GM18870 (cell line): ENCODE data around the gene IPO5.
"Not testable (repeated sequence)": the region's sequence is repeated elsewhere in the genome, so short reads cannot be mapped to it uniquely, and the experiment has no call there.

Experiments used
- ATAC-seq: cut with Tn5 transposase; IDR thresholded peaks from one replicate; pipeline ENCODE4 v1.9.1; 2021; ENCODE audit warnings: moderate library complexity; ENCODE audit not compliant: unreplicated experiment

The IPO5 gene

DNA sequence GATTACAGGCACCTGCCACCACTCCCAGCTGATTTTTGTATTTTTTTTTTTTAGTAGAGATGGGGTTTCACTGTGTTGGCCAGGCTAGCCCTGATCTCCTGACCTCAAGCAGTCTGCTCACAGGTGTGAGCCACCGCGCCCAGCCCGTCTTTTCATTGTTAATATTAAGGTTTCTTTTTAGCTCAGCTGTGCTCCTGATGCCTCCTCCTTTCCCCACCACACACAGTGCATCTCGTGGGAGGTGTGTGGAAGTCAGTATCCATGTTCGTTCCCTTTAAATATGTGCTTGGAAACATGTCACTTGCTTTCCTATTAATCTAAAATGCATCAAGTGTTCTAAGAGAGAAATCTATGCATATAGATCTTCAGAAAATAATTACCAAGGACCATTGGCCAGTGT lies 53.5 kb downstream of the IPO5 start:
- ATAC-seq: no peak

DNA sequence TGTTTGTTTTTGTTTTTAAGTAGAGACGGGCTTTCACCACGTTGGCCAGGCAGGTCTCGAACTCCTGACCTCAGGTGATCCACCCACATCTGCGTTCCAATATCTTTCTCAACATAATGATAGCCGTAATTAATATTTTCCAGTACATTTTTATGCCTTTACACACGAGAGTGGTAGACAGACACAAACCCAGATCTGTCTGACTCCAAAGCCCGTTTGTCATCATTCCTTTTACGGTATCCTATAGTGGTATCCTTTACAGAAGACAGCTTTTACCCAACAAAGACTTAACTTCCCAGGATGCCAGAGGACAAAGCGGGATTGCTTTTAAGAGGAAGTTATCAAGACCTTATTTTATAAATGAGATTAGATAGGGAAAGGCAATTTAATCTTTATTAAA lies 59.8 kb downstream of the IPO5 start:
- no peak for ATAC-seq

DNA sequence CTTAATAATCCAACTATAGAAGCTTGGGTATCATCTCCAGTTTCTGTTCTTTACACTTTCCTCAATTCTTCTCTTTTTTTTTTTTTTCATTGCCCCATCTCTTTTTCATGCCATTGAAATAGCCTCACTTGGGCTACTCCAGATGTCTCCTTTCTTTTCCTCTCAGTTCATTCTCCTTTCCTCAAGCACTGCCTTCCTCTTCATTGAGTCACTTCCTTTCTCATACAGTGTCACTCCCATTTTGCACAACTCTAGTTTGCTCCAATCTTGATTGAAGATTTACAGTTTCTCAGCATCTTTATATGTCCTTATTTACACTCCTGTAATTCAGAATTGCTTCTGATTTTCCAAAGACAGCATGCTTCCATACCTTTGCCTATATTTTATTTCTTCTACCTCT lies 61.3 kb downstream of the IPO5 start:
- ATAC-seq: no peak

DNA sequence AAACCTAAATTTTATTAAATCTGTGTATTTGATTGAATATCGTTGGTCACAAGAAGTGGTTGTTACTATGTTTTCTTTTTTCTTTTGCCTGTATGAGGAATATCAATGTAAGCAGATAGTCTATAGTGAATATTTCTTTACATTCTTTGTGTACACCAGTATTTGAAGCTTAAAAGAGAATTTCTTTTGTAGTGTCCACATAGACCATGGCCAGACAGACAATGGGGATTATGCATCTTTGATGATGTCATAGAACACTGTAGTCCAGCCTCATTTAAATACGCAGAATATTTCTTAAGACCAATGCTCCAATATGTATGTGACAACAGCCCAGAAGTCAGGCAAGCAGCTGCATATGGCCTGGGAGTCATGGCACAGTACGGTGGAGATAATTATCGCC lies 64.8 kb downstream of the IPO5 start:
- ATAC-seq: no peak

DNA sequence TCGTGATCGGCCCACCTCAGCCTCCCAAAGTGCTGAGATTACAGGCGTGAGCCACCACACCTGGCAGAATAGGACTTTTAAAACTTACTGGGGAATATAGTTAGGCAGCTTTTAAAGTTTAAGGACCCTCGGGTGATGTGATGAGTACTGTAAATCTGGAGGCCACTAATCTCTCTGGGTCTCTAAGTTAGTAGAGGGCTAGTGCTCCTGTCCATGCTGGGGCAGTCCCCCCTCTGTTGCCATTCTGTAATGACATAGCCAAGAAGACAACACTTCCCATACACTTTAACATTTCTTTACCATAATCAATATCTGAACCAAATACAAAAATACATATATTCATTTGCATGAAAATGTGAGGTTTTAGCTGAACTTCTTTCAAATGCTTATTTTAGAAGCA lies 65.7 kb downstream of the IPO5 start:
- no peak for ATAC-seq

DNA sequence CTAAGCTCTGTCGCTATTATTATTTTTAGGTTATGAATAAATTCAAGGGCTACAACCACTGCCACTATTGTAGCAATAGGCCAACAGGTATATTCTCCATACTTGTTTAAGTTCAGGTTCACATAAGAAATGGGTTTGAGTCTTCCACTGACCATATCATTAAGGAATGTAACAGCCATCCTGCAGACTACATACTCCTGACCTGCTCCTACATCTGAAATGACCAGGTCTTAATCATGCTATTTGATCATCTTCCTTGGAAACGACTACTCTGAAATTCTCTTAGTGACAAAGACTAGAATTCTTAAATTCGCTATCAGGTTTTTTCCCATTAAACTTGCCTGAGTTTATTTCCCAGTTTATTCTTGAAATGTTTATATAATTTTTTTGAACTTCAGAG lies 66.8 kb downstream of the IPO5 start:
- ATAC-seq: no peak

DNA sequence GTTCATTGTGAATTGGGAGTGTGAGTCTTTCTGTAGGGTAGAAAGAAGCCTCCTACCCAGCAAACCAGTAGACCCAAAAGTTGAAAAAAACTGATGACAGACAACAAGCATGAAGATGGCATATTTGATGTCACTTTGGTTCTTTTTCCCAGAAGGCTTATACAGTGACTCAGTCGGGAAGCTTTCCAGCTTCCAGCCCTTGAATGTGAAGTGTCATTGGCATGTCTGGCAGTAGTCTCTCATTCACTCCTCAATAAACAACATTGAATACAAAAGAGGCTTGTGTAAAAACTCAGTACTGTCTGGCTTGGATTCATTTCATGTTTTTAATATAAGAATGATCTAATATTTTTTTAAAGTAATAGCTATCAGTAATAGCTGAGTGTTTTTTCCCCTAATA lies 68.7 kb downstream of the IPO5 start:
- no peak for ATAC-seq

DNA sequence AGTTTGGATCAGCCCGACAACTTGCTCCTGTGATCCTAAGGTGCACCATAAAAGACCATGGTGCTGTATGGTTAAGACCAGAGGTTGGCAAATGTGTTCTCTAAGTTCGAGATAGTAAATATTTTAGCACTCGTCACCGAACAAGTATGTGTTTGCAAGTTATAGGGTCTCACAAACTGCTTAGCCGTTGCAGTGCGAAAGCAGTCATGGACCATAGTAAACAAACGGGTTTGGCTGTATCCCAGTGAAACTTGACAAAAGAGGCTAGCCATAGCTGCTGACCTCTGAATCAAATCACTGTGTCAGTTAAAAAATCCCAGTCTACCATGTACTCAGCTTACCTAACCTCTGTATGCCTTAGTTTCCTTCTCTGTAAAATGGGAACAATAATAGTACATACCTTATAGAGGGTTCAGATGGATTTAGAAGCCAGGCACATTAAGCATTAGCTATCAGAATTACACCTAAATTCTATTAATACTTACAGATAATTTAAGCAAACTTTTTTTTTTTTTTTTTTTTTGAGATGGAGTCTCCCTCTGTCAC lies 72.1 kb downstream of the IPO5 start:
- ATAC-seq: no peak

DNA sequence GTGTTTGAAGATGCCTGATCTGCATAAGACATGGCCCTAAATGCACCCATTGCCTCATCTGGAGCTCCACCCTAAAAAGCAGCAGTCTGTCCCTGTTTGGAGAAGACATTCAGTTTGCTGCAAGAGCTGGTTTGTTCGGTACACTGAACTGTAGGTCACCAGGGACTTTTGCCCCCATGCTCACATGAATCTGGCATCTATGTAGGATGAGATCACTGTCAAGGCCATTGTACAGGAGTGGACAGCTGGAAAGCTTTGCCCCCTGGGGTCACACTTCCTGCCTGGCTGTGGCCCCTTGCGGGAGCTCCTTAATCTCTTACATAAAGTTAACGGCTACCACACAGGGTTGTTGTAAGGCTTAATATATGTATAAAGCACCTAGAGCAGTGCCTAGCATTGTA lies 73.0 kb downstream of the IPO5 start:
- no peak for ATAC-seq

DNA sequence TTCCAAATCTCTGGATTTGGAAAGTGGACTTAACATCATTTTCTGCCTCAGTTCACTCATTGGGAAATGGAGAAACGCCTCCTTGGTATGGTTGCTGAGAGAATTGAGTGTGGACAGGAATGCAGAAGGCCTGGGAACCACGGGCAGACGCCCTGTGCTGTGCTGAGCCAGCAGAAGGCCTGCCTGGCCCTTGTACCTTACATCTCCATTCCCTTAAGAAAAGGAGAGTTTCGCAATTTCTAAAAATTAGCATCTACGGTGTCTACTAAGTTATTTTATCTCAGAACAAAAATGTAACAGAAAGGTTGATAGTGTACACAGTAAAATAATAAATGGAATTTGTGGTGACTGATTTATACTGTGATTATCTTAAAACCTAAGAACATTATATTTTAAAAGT lies 78.7 kb downstream of the IPO5 start:
- no peak for ATAC-seq

DNA sequence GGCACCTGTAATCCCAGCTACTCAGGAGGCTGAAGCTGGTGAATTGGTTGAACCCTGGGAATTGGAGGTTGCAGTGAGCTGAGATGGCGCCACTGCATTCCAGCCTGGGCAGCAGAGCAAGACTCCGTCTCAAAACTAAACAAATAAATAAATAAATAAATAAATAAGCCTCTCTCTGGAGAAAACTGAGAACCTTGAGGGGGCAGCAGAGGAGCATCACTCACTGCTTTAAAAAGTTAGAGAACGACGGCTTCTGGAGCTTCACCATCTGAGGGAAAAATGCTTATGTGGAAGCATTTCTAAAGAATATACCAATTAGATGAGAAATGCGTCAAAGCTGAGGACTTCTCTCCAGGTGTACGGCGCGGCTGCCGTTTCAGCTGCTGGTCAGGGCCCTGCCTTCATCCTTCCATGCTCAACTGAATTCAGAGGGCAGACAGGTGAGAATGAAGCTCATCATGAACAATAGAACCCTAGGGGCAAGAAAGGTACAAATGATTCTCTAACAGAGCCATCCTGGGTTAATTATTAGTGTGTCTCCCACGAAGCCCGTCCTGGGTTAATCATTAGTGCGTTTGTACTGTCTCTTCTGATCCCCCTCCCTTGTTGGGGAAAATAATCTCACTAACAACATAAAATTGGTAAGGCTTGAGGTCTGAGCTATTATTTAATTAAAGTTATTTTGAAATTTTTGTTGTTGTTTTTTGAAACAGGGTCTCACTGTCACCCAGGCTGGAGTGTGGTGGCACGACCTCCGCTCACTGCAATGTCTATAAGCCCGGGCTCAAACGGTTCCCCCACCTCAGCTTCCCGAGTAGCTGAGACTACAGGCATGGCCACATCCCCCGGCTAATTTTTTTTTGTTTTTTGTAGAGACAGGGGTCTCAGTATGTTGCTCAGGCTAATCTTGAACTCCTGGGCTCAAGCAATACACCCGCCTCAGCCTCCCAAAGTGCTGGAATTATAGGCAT lies 80.1 kb downstream of the IPO5 start:
- ATAC-seq: peak; percentile 52

DNA sequence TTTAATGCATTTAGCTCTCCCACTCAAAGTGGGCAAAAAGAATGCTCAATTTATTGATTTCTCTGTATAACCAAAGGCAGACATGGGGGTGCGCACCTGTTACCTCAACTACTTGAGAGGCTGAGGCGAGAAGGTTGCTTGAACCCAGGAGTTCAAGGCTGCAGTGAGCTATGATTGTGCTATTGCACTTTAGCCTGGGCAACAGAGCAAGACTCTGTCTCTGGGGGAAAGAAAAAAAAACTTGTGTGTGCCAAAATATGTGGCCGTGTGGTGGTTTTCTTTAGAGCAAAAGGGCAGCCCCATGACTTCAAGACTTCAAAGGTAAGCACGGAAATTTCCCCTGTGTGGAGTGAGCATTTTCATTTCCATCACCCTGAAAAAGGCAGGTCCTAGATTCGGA lies 81.9 kb downstream of the IPO5 start:
- no peak for ATAC-seq

DNA sequence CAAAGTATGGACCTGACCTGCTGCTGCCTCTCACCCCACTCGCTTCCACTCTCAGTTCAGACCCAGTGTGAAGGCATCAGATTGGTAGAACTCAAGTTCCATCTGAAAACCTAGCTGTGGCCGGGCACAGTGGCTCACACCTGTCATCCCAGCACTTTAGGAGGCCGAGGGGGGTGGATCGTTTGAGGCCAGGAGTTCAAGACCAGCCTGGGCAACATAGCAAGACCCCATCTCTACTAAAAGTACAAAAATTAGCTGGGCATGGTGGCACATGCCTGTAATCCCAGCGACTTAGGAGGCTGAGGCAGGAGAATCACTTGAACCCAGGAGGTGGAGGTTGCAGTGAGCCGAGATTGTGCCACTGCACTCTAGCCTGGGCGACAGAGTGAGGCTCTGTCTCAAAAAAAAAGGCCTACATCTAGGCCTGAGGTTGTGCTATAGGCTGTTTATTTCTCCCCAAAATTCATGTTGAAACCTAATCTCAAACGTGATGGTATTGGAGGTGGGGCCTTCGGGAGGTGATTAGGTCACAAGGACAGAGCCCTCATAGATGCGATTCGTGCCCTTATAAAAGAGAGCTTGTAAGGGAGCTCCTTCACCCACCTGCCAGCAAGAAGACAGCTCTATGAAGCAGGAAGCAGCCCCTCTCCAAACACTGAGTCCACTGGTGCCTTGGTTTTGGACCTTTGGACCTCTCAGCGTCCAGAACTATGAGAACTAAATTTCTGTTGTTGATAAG lies 83.3 kb downstream of the IPO5 start:
- not testable (repeated sequence) for ATAC-seq

DNA sequence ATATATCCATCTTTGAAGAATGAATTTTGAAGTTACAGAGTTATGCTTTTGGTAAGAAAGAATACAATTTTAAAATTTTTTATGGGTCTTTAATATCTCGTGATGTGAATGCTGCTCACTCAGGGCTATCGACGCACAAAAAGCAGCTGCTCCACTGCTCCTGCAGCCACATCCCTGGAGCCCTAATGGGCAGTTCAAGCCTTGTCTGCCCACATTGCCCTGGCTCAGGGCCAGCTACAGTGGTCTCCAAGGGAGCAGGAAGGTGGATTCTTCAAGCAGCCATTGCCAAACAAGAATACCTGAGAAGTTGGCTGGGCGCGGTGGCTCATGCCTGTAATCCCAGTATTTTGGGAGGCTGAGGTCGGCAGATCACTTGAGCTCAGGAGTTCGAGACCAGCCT lies 85.8 kb downstream of the IPO5 start:
- ATAC-seq: no peak

DNA sequence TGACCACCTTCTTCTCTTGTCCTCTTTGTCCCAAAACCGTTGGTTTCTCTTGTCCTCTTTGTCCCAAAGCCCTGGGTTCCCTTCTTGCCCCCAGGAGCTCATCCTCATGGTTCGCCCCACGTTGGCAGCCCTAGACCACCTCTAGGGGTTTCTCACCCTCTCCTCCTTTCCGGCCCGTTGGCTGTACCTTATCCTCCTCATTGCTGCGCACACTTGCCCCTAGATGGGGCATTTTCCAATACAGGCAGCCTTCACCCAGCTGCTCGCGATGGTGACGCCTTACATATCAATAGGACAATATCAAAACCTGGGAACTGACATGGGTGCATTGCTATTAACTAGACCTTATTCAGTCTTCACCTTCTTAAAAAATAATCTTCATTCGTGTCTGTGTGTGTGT lies 86.5 kb downstream of the IPO5 start:
- no peak for ATAC-seq

DNA sequence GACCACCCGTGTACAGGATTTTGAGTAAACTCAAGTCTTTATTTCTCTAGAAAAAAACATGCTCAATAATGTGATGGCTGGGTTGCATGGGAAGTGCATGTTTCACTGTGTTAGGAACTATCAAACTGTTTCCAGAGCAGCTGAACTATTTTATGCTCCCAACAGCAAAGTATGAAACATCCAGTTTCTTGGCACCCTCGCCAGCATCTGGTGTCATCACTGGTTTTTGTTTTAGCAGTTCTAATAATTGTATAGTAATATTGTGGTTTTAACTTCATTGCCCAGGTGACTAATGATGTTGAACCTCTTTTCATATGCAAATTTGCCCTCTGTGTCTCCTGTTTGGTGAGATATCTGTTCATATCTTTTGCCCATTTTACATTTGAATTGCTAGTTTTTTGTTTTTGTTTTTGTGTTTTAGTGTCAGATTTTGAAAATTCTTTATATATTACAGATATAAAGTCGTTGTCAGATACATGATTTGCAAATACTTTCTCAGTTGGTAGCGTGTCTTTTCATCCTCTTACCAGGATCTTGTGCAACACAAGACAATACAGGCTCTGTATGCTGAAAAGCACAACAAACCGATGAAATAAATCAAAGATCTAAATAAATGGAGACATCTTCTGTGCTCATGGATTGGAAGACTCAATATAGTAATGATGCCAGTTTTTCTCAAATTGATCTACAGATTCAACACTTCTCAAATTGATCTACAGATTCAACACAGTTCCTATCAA lies 87.8 kb downstream of the IPO5 start:
- no peak for ATAC-seq

DNA sequence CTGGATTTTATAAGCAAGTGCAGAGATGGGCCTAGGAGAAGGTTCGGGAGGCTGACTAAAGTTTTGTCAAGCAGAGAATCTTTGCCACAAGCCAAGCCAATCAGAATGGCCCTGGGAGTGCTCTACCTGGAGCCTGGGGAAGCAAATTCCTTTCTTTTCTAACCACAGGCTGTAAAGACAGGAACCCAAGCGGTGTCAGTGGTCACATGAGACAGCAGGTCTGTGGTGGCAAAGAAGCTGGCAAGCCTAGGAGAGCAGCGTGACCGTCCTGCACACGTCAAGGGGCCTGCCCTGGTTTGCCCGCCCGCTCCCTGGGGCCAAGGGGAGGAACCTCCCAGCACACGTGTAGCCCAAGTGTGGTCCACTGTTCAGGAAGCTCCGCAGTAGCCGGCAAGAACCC lies 90.8 kb downstream of the IPO5 start:
- no peak for ATAC-seq

DNA sequence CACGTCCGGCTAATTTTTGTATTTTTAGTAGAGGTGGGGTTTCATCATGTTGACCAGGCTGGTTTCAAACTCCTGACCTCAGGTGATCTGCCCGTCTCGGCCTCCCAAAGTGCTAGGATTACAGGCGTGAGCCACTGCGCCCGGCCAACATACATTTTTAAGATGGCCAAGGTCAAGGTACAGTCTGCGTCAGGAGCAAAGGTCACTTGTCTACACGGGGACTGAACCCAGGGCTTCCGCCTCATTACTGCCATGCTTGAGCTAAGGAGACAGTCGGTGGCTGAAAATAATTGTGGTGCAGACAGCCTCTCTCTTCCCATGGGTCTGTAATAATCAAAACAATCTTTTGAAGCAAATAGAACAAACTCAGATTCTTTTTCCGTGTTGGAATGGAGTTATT lies 94.3 kb downstream of the IPO5 start:
- ATAC-seq: not testable (repeated sequence)

DNA sequence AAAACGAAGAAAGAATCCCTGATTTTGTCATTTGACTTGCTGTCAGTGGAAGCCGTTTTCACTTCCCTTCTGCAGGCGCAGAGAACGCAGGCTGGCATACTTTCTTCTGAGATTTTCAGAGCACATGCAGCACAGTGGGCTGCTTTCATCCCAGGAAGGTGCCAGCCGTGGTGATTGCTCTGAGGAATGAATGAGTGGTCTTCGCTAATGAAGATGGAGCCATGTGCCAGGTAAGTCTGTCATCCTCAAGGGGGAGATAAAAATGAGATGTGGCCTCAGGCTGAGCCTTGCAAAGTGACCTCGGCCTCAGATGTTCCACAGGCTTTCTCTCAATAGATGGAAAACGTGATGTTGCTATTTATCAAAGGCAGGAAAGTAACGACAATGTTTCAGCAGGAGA lies 94.8 kb downstream of the IPO5 start:
- ATAC-seq: no peak

DNA sequence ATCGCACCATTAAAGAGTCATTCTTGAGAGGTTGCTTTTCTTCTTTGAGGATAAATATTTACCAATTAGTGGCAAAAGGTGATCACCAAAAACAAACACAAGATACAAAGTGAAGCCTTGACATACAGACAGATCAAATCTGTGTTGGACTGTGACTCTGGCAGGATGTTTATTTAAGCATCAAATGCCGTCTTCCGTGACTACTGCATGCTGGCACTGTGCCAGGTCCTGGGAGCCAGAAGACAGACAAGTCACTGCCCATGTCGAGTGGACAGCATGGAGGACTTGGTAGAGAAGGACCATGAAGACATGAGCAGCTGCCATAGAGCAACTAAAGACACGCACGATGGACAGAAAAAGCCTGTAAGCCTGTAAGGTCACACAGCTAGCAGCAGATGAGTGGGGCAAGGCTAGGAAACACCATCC lies 96.6 kb downstream of the IPO5 start:
- ATAC-seq: no peak

DNA sequence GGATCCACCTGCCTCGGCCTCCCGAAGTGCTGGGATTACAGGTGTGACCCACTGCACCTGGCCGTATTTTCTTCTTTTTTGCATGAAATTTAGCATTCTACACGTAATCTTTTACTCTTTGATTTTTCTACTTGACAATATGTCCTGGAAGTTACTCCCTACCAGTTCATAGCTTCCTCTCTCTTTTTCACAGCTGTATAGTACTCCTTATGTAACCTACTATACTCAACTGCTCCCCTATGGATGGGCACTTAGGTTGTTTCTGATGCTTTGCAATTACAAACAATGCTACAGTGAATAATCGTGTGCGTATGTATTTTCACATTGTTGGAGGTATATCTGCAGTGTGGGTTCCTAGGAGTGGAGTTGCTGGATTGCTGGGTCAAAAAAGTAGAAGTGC lies 98.9 kb downstream of the IPO5 start:
- ATAC-seq: no peak
